ENCODE results near the gene SEC61A2.
"Not testable (repeated sequence)": the region's sequence is repeated elsewhere in the genome, so short reads cannot be mapped to it uniquely, and the experiment has no call there.

Gene SEC61A2

GRCh38 chr10:12165999-12166775 lies 36.7 kb downstream of the SEC61A2 start:
- in situ Hi-C loops (cut with HindIII; ENCODE audit: low sequenced_read_pairs) = loop anchor here (5.0 kb wide), 1 partner anchor 34 kb away; no protein-coding TSS in a partner anchor
- H3K4me3 ChIP-seq (ENCODE audit: low read depth, low read length) = no peak overlapping the region
- TF ChIP-seq, protein P1, sequence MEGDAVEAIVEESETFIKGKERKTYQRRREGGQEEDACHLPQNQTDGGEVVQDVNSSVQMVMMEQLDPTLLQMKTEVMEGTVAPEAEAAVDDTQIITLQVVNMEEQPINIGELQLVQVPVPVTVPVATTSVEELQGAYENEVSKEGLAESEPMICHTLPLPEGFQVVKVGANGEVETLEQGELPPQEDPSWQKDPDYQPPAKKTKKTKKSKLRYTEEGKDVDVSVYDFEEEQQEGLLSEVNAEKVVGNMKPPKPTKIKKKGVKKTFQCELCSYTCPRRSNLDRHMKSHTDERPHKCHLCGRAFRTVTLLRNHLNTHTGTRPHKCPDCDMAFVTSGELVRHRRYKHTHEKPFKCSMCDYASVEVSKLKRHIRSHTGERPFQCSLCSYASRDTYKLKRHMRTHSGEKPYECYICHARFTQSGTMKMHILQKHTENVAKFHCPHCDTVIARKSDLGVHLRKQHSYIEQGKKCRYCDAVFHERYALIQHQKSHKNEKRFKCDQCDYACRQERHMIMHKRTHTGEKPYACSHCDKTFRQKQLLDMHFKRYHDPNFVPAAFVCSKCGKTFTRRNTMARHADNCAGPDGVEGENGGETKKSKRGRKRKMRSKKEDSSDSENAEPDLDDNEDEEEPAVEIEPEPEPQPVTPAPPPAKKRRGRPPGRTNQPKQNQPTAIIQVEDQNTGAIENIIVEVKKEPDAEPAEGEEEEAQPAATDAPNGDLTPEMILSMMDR (IDR thresholded peaks at IDR 0.05; ENCODE audit: low read depth, low read length, missing control alignments) = no peak
- DNase-seq (ENCODE audit: low read depth) = no peak

DNA sequence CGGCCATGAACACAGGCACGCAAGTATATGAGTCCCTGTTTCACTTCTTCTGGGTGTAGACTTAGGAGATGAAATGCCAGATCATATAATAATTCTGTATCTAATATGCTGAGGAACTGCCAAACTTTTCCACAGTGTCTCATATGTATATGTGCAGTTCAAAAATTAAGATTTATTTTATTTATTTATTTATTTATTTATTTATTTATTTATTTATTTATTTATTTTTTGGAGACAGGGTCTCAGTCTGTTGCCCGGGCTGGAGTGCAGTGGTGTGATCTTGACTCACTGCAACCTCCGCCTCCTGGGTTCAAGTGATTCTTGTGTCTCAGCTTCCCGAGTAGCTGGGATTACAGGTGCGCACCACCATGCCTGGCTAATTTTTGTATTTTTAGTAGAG lies 42.0 kb downstream of the SEC61A2 start:
- DNase-seq (ENCODE audit: low read depth); in situ Hi-C loops (cut with HindIII; ENCODE audit: low sequenced_read_pairs): not testable (repeated sequence)

GRCh38 chr10:12177642-12178041 lies 48.2 kb downstream of the SEC61A2 start:
- TF ChIP-seq, protein P1 (IDR thresholded peaks at IDR 0.05; ENCODE audit: low read depth, low read length, missing control alignments) = no peak
- no peak for DNase-seq (ENCODE audit: low read depth)
- in situ Hi-C loops (cut with HindIII; ENCODE audit: low sequenced_read_pairs) = no loop called here
- H3K4me3 ChIP-seq (ENCODE audit: low read depth, low read length) = no peak overlapping the region

More for the DNA sequence above, 42.0 kb downstream of the SEC61A2 start:
- not testable (repeated sequence) for H3K4me3 ChIP-seq (ENCODE audit: low read depth, low read length)

DNA sequence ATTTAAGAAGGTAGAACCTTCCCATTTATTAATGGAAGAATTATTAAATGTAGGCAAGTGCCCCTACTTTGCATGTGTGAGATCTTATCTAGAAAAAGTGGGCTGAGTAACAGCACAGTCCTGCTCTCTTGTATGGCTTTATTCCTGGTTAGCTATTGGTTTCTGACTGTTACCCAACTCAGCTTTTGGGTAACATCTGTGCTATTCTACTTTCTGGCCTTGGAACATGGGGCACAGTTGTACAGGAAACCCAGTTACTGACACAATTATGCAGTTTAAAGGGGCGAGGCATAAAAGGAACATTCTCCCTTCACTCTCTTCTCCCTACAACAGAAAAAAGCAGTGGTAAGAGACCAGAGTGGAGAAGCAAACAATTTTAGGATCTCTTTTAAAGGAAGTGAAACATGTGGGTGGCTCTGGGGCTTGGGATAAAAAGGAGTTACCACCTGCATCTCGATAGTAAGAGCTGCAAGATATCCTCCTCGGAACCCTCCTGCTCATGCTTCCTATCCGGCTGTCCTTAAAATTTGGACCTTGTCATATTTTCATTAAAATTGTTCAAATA lies 50.2 kb downstream of the SEC61A2 start:
- TF ChIP-seq, protein P1 (IDR thresholded peaks at IDR 0.05; ENCODE audit: low read depth, low read length, missing control alignments) = no peak
- in situ Hi-C loops (cut with HindIII; ENCODE audit: low sequenced_read_pairs) = no loop called here
- DNase-seq (ENCODE audit: low read depth) = no peak
- H3K4me3 ChIP-seq (ENCODE audit: low read depth, low read length) = no peak overlapping the region

DNA sequence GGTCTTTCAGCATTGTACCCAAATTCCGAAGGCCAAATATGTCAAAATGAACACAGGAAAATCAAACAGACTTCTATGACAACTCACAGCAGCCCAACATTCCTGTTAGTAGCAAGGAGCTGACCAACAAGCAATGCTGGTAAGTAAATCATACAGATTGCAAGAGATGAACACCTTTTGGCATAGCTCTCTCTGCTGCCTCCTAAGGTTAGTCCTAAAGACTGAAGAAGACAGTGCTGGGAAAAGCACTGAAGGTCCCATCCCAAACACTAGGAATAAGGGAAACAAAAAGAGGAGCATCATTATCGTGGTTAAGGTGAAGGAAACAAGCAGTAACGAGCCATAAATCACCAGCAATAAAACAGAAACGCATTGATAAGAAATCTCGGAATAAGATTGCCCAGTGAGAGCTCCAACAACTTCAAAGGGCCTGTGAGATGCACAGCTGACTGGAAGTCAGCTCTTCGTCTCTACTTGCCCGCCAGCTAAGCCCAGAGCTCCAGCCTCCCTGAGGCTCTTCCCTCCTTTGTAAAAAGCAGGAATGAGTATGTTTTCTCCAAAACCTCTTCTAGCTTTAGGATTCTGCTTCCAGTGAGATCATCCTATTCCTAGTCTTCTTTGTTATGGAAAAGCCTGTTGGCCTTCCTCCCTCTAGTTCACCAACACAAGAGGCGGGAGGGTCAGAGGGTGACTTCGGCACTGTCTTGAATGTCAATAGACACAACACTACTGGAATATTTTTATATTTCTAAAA lies 50.9 kb downstream of the SEC61A2 start:
- TF ChIP-seq, protein P1 (IDR thresholded peaks at IDR 0.05; ENCODE audit: low read depth, low read length, missing control alignments) = peak; percentile 1
- in situ Hi-C loops (cut with HindIII; ENCODE audit: low sequenced_read_pairs) = no loop called here
- H3K4me3 ChIP-seq (ENCODE audit: low read depth, low read length) = no peak overlapping the region
- DNase-seq (ENCODE audit: low read depth) = no peak

- no peak overlapping the region for H3K4me3 ChIP-seq (ENCODE audit: low read depth, low read length)
- in situ Hi-C loops (cut with HindIII; ENCODE audit: low sequenced_read_pairs) = no loop called here
- TF ChIP-seq, protein P1 (IDR thresholded peaks at IDR 0.05; ENCODE audit: low read depth, low read length, missing control alignments) = no peak
- peak; percentile 19 for DNase-seq (ENCODE audit: low read depth)
Measured at GRCh38 chr10:12181065-12181775, 51.7 kb downstream of the SEC61A2 start.
